ENCODE data around the gene CGNL1.

Gene CGNL1

GRCh38 chr15:57570994-57571393, 194.7 kb downstream of the CGNL1 start:
- Histone ChIP-seq H3K9me2 (replicated peaks; ENCODE audit: low read depth, low read length) (no peaks in the 10 kb centered on the region), H3K4me1 (ENCODE audit: insufficient read depth, low read length, poor library complexity, severe bottlenecking) (no peaks in the 10 kb centered on the region), H4K20me1 (ENCODE audit: insufficient read depth, low read length, poor library complexity, severe bottlenecking) (no peaks in the 10 kb centered on the region), H3K4me3 (ENCODE audit: low read length, poor library complexity, severe bottlenecking) (no peak overlapping the region), H3K9ac (ENCODE audit: low read depth, low read length, poor library complexity, severe bottlenecking) (no peak overlapping the region), H3F3A (ENCODE audit: low read depth) (no peaks in the 10 kb centered on the region), H2AFZ (ENCODE audit: low read length) (no peak overlapping the region), H3K27me3 (ENCODE audit: insufficient read depth, low read length, poor library complexity, severe bottlenecking) (no peaks in the 10 kb centered on the region), H3K36me3 (ENCODE audit: insufficient read depth, low read length) (no peaks in the 10 kb centered on the region), H3K4me2 (ENCODE audit: low read depth, low read length, poor library complexity, severe bottlenecking) (no peak overlapping the region), H3K79me2 (ENCODE audit: insufficient read depth, low read length) (no peaks in the 10 kb centered on the region), H3K9me3 (ENCODE audit: insufficient read depth, low read depth, low read length) (no peaks in the 10 kb centered on the region)
- TF ChIP-seq, protein P1, sequence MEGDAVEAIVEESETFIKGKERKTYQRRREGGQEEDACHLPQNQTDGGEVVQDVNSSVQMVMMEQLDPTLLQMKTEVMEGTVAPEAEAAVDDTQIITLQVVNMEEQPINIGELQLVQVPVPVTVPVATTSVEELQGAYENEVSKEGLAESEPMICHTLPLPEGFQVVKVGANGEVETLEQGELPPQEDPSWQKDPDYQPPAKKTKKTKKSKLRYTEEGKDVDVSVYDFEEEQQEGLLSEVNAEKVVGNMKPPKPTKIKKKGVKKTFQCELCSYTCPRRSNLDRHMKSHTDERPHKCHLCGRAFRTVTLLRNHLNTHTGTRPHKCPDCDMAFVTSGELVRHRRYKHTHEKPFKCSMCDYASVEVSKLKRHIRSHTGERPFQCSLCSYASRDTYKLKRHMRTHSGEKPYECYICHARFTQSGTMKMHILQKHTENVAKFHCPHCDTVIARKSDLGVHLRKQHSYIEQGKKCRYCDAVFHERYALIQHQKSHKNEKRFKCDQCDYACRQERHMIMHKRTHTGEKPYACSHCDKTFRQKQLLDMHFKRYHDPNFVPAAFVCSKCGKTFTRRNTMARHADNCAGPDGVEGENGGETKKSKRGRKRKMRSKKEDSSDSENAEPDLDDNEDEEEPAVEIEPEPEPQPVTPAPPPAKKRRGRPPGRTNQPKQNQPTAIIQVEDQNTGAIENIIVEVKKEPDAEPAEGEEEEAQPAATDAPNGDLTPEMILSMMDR (conservative IDR thresholded peaks at IDR 0.05; ENCODE audit: low read length) = no peak
- TF ChIP-seq EZH2phosphoT487 (IDR thresholded peaks at IDR 0.05; ENCODE audit: borderline replicate concordance) = no peak

DNA sequence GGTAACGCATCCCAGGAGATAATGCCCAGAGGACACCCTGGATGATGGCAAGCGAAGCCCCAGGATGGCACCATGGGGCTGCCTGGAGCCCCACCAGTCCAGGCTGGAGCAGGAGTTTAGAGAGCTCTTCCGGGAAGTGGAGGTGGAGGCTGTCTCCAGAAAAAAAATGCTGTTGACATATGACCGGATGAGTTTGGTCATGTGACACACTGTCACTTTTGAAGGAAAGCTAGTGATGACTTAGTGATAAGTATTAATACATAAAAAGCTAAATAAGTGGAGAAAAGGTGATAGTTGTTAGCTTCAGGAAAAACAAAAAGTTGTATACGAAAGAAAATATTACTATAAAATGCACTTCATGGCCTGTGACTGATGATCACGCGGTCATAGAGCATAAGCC, 195.4 kb downstream of the CGNL1 start:
- Histone ChIP-seq H2AFZ (ENCODE audit: low read length) (no peak overlapping the region), H3K4me3 (ENCODE audit: low read length, poor library complexity, severe bottlenecking) (no peak overlapping the region), H3K27me3 (ENCODE audit: insufficient read depth, low read length, poor library complexity, severe bottlenecking) (no peaks in the 10 kb centered on the region), H3K36me3 (ENCODE audit: insufficient read depth, low read length) (no peaks in the 10 kb centered on the region), H3K79me2 (ENCODE audit: insufficient read depth, low read length) (no peaks in the 10 kb centered on the region), H4K20me1 (ENCODE audit: insufficient read depth, low read length, poor library complexity, severe bottlenecking) (no peaks in the 10 kb centered on the region), H3F3A (ENCODE audit: low read depth) (no peaks in the 10 kb centered on the region), H3K9me3 (ENCODE audit: insufficient read depth, low read depth, low read length) (no peaks in the 10 kb centered on the region), H3K4me2 (ENCODE audit: low read depth, low read length, poor library complexity, severe bottlenecking) (no peak overlapping the region), H3K4me1 (ENCODE audit: insufficient read depth, low read length, poor library complexity, severe bottlenecking) (no peaks in the 10 kb centered on the region), H3K9ac (ENCODE audit: low read depth, low read length, poor library complexity, severe bottlenecking) (no peak overlapping the region), H3K9me2 (replicated peaks; ENCODE audit: low read depth, low read length) (no peaks in the 10 kb centered on the region)
- no peak for TF ChIP-seq EZH2phosphoT487 (IDR thresholded peaks at IDR 0.05; ENCODE audit: borderline replicate concordance)
- TF ChIP-seq, protein P1 (conservative IDR thresholded peaks at IDR 0.05; ENCODE audit: low read length) = no peak

- Histone ChIP-seq H3K9ac (ENCODE audit: low read depth, low read length, poor library complexity, severe bottlenecking) (no peak overlapping the region), H3K36me3 (ENCODE audit: insufficient read depth, low read length) (no peaks in the 10 kb centered on the region), H3K27me3 (ENCODE audit: insufficient read depth, low read length, poor library complexity, severe bottlenecking) (no peaks in the 10 kb centered on the region), H3K4me3 (ENCODE audit: low read length, poor library complexity, severe bottlenecking) (no peak overlapping the region), H4K20me1 (ENCODE audit: insufficient read depth, low read length, poor library complexity, severe bottlenecking) (no peaks in the 10 kb centered on the region), H3F3A (ENCODE audit: low read depth) (no peaks in the 10 kb centered on the region), H3K9me2 (replicated peaks; ENCODE audit: low read depth, low read length) (no peaks in the 10 kb centered on the region), H3K9me3 (ENCODE audit: insufficient read depth, low read depth, low read length) (no peaks in the 10 kb centered on the region), H2AFZ (ENCODE audit: low read length) (no peak overlapping the region), H3K4me2 (ENCODE audit: low read depth, low read length, poor library complexity, severe bottlenecking) (no peak overlapping the region), H3K4me1 (ENCODE audit: insufficient read depth, low read length, poor library complexity, severe bottlenecking) (no peaks in the 10 kb centered on the region), H3K79me2 (ENCODE audit: insufficient read depth, low read length) (no peaks in the 10 kb centered on the region)
- no peak for TF ChIP-seq EZH2phosphoT487 (IDR thresholded peaks at IDR 0.05; ENCODE audit: borderline replicate concordance)
- TF ChIP-seq, protein P1 (conservative IDR thresholded peaks at IDR 0.05; ENCODE audit: low read length) = no peak
Measured at GRCh38 chr15:57572468-57572867, 196.2 kb downstream of the CGNL1 start.

Measured in Loucy (cell line).